OCI-LY3 (cell line): ENCODE measurements around the gene GALNT10.

ENCODE experiments used
- CTCF ChIP-seq: fragments of 200-600, 300-600 bp; sonication (generic); IDR thresholded peaks from 2 replicates; pipeline ENCODE4 v1.5.1; 2014; ENCODE audit warnings: antibody characterized with exemption, low read length, low read depth
- EZH2phosphoT487 ChIP-seq: fragments of 200-600 bp; shearing (Covaris generic); IDR thresholded peaks from 2 replicates; pipeline ENCODE4 v1.6.1; 2018; ENCODE audit warnings: antibody characterized with exemption, mixed run types, low read depth

GRCh38 chr5:154331924-154332323 is 141.4 kb downstream of the GALNT10 start:
- TF ChIP-seq CTCF (no peak), EZH2phosphoT487 (no peak)
